ENCODE results near the gene CDIP1. TPM values are rescaled to one million over a fixed set of nuclear protein-coding genes. Genes with fewer than 3 reads are reported as not detected.

CDIP1 gene
- total and polyA plus RNA-seq, 9 of the 15 experiments (the other 6 are each of a cell fraction or from before 2014, with no cell fraction given): 0.29 TPM; not detected in 8

DNA sequence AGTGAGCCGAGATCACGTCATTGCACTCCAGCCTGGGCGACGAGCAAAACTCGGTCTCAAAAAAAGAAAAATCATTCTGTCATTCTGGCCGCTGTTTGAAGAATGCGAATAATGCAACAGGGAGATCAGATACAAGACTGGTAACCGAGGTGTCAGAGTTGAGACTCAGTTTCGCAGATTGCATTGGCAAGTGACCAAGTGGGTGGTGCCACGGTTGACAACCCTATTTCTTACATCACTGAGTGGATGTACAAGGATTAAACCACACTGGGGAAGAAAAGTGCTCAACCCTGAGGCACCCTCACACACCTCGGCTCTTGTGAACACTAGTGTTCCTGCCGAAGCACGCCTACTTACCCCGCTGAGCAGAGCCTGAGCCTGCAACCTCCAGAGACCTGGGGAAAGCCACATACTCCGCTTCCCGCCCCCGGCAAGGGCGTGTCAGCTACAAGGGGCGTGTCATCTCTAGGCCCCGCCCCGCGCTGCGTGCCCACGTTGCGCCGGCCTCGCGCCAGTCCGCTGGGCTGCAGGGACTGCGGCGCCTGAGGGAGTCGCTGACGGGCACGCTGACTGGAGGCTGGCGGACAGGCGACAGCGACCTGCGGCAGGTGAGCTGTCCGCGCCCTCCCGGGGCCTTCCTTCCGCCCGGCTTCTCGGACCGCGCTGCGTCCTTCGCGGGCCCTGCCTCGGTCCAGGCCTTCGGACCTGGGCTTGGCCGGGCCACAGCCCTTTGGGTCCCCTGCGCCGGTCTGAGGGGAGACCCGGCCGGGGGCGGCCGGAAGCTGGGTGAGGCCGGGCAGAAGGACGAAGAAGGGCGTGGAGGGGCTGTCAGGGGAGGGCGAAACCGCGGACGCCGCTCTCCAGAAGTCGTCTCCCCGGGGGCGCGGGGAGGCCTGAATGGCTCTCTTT is 62.4 kb downstream of the CDIP1 start, which contains the start of gene HMOX2 (continued):
- TF ChIP-seq ZNF592 (IDR thresholded peaks at IDR 0.05): no peak
- no peak for TF ChIP-seq GTF2F1 (IDR thresholded peaks at IDR 0.05; ENCODE audit: low read depth, low read length)
- no peak for TF ChIP-seq KLF13 (tag; IDR thresholded peaks at IDR 0.05; ENCODE audit: borderline replicate concordance, low read depth)
- TF ChIP-seq, protein P1, sequence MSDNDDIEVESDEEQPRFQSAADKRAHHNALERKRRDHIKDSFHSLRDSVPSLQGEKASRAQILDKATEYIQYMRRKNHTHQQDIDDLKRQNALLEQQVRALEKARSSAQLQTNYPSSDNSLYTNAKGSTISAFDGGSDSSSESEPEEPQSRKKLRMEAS (CRISPR knock-in tag; IDR thresholded peaks at IDR 0.05): peak; percentile 96
- TF ChIP-seq PATZ1 (CRISPR knock-in tag; IDR thresholded peaks at IDR 0.05; ENCODE audit: borderline replicate concordance): no peak
- no peak for TF ChIP-seq CBX2 (IDR thresholded peaks at IDR 0.05; ENCODE audit: insufficient read depth, low read length, poor library complexity, severe bottlenecking)
- no peak for TF ChIP-seq CCAR2 (IDR thresholded peaks at IDR 0.05; ENCODE audit: low read depth, low read length)
- no peak for TF ChIP-seq TAF15 (IDR thresholded peaks at IDR 0.05; ENCODE audit: low read depth, low read length)
- no peak for TF ChIP-seq ZNF431 (CRISPR knock-in tag; IDR thresholded peaks at IDR 0.05)
- peak; percentile 78; the same call in 1 of the 2 replicates for TF ChIP-seq ATF6 (CRISPR knock-in tag; IDR thresholded peaks at IDR 0.05)
- TF ChIP-seq XRCC3 (IDR thresholded peaks at IDR 0.05): no peak
- no peak for TF ChIP-seq TRIM24 (IDR thresholded peaks at IDR 0.05)
- TF ChIP-seq NFATC3 (IDR thresholded peaks at IDR 0.05): no peak
- TF ChIP-seq TFE3 (CRISPR knock-in tag; IDR thresholded peaks at IDR 0.05): no peak
- TF ChIP-seq ZNF124 (CRISPR knock-in tag; IDR thresholded peaks at IDR 0.05): no peak
- peak; percentile 60 for TF ChIP-seq SETDB1 (IDR thresholded peaks at IDR 0.05; ENCODE audit: low read length)
